Left renal pelvis (tissue), 4 donors: Measurements from ENCODE around the gene BTN2A1. TPM values are rescaled to one million over a fixed set of nuclear protein-coding genes. Genes with fewer than 3 reads are reported as not detected.
"Not testable (repeated sequence)": the region's sequence is repeated elsewhere in the genome, so short reads cannot be mapped to it uniquely, and the experiment has no call there.

Source experiments
- DNase-seq, 4 donors: peaks; one replicate each; pipeline ENCODE4 v3.0.0-alpha.2; 2013; ENCODE audit warnings: low read depth in 4 of 4, low spot score in 3 of 4
- polyA plus RNA-seq, 4 donors: library from polyadenylated mRNA; unstranded; fragments of 120-200 nt; gene quantifications; one replicate each; pipeline ENCODE4 v1.2.1, GENCODE V29; 2013; ENCODE audit not compliant: insufficient read length in 4 of 4

Gene BTN2A1
- polyA plus RNA-seq = 10 to 100 TPM; 28.5 to 33.6 (median 31.9) TPM

- DNase-seq = peak; percentile 82 to 91 (median 84)
Measured at GRCh38 chr6:26457806-26458688, at the start of gene BTN2A1. Gene BTN2A1, plus strand, starts transcription at chr6:26457955. Its CDS starts 682 bp downstream, at chr6:26458637.

DNA sequence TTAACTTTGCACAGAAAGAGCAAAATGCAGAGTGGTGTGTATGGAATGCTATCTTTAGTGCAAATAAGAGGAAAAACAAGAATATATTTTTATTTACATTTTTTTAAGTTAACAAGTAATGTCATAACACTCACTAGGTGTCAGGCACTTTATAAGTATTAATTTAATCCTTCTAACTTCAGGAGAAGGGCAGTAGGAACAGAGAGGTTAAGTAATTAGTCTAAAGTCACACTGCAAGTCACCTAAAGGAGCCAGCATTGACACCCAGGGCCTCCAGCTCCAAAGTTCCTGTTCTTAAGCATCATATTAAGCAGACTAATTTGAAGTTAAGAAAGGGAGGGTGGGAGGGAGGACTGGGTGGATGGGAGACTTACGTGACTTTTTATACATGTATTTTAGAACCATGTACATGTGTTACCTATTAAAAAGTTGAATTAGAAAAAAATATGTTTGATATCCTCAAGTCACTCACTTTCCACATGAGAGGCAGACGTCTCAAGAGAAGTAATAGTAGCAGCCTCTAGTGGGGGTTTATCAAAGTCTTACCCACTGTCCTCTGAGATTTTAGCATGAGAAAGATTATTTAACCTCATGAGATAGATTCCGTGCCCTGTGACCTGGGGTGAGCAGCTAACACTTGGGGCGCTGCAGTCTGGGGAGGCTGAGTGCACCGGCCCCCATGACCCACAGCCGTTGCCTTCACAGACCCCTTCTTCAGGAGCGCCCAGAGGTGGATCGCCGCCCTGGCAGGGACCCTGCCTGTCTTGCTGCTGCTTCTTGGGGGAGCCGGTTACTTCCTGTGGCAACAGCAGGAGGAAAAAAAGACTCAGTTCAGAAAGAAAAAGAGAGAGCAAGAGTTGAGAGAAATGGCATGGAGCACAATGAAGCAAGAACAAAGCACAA, 48.7 kb upstream of the BTN2A1 start:
- DNase-seq = no peak

- no peak for DNase-seq
Measured at GRCh38 chr6:26411751-26412150, 46.0 kb upstream of the BTN2A1 start.

GRCh38 chr6:26412228-26412627, 45.5 kb upstream of the BTN2A1 start:
- DNase-seq = no peak

GRCh38 chr6:26412954-26413353, 44.8 kb upstream of the BTN2A1 start:
- DNase-seq = no peak

DNA sequence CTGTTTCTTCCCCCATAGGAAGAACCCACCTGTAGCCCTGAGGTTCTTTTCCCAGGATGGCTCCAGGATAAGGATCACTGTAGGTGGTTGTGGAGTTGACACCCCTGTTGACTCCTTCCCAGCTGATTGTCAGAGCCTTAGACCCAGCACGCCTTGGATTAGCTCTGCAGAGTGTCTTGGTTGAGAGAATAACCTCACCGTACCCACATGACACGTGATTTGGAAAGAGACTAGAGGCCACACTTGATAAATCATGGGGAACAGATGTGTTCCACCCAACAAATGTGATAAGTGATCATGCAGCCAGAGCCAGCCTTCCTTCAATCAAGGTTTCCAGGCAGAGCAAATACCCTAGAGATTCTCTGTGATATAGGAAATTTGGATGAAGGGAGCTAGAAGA, 43.5 kb upstream of the BTN2A1 start:
- no peak for DNase-seq

DNA sequence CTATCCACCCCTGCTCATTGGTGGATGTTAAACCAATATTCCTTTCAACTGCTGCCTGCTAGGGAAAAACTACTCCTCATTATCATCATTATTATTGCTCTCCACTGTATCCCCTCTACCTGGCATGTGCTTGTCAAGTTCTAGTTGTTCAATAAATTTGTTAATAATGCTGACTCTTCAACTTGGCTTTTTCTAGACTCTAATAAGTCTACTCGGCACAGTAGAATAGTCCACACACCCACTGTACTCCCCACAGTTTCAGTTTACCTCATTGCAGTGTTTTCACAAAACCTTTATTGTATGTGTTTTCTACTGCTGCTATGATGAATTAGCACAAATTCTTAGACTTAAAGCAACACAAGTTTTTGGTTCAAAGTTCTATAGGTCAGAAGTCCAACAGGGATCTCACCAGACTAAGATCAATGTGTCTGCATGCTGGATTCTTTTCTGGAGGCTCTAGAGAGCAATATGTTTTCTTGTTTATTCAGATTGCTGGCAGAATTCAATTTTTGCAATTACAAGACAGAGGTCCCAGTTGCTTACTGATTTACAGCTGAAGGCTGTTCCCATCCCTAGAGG, 42.6 kb upstream of the BTN2A1 start:
- DNase-seq = no peak

DNA sequence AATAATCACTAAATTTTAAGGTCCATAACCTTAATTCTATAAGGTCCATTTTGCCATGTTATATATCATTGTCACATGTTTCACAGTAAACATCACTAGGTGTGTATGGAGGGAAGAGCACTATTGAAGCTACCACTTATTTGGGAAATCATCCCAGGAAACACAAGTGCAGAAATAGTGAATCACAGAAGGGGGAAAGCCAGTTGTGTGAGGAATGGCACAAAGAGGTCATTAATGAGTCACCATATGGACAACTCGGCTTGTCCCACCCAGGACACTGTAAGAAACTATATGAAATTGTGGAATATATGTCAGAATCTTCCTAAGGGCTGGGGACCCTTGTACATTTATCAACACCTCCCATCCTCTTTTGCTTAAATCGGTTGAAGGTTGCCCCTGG, 42.0 kb upstream of the BTN2A1 start:
- DNase-seq = no peak

DNA sequence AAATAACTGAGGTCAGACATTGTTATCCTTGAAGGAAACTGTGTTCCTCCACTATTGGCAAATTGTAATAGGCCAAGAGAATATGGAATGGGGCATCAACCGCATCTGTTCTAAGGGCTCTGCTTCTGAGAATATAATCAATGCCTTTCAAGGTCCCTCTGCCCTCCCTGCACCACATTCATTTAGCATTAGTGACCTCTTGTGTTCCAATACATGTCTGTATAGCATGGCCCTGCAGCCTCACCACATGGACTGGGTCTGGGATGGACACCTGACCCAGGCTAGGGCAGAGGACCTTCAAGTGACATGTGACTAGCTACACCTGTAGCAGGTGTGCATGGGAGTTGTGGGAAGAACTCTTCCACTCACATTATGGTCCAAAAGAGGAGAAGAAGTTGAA, 41.5 kb upstream of the BTN2A1 start:
- DNase-seq = no peak

- DNase-seq = not testable (repeated sequence)
Measured at GRCh38 chr6:26418077-26418476, 39.7 kb upstream of the BTN2A1 start.

DNA sequence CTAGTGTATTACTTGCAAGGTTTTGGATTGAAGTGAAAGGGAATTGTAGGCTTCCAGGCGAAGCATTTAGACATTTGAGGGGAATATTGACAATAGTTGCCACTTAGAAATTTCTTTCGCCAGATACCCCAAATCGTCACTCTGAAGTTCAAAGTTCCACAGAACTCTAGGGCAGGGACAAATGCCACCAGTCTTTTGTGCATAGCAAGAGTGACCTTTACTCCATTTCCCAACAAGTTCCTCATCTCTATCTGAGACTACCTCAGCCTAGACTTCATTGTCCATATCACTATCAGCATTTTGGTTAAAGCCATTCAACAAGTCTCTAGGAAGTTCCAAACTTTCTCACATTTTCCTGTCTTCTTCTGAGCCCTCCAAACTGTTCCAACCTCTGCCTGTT, 39.0 kb upstream of the BTN2A1 start:
- DNase-seq = not testable (repeated sequence)

- peak in 1 of 4 donors; percentile 48 for DNase-seq
Measured at GRCh38 chr6:26420688-26421171, 37.0 kb upstream of the BTN2A1 start.

DNA sequence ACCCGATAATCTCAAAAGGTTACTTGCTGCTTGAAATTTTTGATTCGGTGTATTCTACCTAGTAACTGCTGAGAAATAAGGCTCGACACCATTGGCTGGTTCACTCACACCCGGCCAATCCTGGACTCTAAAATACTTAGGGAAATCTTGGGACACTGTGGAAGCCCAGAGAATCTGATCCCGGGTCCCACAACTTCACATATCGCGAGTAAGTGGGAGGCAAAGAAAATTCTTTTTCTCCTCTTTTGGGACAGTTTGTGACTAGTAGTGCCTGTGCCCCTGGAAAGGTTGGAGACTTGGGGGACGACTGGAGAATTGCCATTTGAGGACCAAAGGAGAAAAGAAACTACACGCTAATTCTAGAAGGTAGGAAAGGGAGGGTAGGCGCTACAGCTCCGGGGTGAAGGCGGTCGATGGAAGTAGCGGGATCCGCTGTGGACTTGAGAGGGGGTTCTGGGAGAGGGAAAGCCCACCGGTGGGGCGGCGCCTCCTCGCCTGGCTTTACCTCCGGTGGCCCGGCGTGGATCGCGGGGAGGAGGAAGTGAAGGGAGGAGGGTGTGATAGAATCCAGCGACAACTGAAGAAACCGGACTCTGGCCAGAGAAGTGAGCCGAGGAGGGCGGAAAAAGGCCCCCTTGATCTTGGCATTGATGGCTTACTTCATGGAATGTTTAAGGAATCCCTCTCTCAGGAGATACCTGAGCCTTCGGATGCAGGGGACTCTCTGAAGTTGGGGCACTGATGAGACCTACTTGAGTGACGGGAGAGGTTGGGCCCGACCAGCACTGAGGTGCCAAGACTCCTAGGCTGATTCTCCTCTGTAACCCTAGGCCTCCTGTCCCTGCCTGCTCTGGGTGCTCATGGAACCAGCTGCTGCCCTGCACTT, 36.3 kb upstream of the BTN2A1 start:
- peak; percentile 85 to 90 (median 88) for DNase-seq

DNA sequence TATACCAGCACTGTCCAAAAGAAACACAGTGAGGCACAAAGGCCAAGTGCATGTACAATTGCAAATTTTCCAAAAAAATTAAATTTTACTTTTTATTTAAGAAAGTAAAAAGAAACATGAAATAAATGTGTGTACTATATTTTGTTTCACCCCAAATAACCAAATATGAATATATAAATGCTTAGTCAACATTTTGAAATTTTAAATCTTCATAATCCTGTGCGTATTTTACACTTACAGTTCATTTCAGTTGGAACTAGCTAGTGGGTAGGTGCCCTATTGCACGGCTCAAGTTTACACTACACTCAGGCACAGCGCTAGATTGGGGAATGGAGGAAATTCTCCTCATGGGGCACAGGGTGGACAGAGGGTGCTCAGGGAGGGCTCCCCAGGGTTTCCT, 35.4 kb upstream of the BTN2A1 start:
- DNase-seq = no peak

DNA sequence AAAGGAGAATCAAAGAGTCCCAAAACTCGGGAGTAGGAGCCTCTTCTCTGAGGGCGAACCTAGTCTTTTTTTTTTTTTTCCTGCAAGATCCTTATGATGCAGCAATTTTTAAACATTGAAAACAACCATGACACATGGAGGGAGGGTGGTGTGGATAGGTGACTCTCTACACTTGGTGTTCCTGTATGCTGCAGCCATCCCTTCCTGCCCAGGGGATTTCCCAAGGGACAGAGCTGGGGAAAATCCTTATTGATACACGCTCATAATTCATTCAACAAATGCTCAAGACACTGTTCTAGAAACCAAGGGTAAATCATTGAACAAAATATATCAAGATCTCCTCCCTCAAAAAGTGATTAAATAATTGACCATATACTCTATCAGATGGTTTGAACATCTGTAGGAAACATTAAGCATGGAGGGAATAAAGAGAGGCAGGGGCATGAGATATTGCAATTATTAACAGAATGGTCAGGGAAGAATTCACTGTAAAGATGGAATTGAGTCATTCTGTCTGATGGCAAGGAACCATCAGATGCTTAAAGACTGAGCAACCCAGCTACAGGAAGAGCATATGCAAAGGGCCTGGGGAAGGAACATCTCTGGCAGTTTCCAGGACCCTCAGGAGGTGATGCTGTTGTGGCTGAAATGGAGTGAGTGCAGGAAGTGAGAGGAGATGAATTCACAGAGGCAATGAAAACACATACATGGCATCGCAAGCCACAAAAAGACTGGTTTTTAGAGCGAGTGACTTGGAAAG, 30.9 kb upstream of the BTN2A1 start:
- DNase-seq = no peak

- no peak for DNase-seq
Measured at GRCh38 chr6:26427451-26427809, 30.3 kb upstream of the BTN2A1 start.

DNA sequence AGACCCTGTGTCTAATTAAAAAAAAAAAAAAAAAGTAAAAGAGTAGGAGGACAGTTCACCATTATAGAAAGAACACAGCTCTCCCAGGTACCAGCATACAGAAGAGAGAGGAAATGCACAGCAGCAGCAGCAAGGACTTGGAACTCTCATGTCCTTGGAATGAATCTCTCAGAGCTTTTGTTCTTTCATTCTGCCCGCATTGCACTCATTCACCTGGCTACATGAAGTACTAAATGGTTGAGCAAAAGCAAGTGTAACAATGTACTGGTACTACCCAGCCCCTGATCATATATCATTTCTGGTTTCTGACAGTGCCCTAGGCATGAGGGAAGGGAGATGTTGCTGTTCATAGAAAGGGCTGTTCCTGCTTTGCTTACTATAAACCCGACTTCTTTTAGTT, 29.5 kb upstream of the BTN2A1 start:
- no peak for DNase-seq

DNA sequence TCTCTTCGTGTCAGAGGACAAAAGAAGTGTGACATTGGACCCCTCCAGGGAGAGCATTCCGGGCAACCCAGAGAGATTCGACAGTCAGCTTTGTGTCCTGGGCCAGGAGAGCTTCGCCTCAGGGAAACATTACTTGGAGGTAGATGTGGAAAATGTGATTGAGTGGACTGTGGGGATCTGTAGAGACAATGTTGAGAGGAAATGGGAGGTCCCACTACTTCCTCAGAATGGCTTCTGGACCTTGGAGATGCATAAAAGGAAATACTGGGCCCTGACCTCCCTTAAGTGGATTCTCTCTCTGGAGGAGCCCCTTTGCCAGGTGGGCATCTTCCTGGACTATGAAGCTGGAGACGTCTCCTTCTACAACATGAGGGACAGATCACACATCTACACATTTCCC, 27.0 kb upstream of the BTN2A1 start:
- DNase-seq = no peak
